ENCODE results near the gene DSC3. TPM values are rescaled to one million over a fixed set of nuclear protein-coding genes. Genes with fewer than 3 reads are reported as not detected.

DSC3 gene
- total RNA-seq, 2 donors from 2014 or later: 0.22 to 0.34 TPM

Other genes starting within 250 kb of the DSC3 start
- 100 to 1,000 TPM; 177 to 261 TPM for gene DSC2, start 59.7 kb upstream of the DSC3 start, total RNA-seq
- not detected for gene DSC1, start 120.1 kb upstream of the DSC3 start, total RNA-seq

Measured in left colon (tissue), 2 donors.